NCI-H2029 (cell line): Measurements from ENCODE around the gene DNAJC12.
A peak's percentile ranks its signal among the peaks of the same experiment; 100 is the strongest.
"Not testable (repeated sequence)": the region's sequence is repeated elsewhere in the genome, so short reads cannot be mapped to it uniquely, and the experiment has no call there.

Source experiments
- DNase-seq: peaks from one replicate; lab custom pipeline; 2025; lab: John Stamatoyannopoulos, UW

DNAJC12 gene

DNA sequence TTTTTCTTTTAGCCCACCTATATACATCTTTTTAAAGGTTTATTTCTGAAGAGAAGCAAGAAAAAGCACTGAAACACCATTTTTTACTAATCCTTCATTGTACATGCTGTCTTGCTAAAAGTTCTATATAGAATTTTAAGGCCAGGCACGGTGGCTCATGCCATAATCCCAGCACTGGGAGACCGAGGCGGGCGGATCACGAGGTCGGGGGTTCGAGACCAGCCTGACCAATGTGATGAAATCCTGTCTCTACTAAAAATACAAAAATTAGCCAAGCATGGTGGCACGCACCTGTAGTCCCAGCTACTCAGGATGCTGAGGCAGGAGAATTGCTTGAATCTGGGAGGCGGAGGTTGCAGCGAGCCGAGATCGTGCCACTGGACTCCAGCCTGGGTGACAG lies 1.5 kb upstream of the DNAJC12 start:
- not testable (repeated sequence) for DNase-seq

DNA sequence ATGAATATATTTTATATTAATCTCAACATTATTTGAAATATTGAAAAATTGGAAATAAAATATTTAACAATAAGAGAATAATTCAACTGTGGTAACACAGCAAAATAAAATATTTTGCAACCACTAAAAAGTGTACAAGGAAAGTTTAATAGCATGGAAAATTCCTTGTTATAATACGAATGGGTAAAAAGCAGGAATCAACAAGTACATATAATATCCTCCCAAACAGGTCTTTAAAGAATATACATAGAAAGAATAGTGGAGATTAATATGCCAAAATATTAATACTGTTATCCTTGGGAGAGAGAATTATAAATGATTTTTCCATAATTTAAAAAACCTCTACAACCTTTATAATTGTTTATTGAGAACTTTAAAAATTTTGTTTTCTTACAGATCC lies 1.0 kb downstream of the DNAJC12 start:
- DNase-seq, result no peak

DNA sequence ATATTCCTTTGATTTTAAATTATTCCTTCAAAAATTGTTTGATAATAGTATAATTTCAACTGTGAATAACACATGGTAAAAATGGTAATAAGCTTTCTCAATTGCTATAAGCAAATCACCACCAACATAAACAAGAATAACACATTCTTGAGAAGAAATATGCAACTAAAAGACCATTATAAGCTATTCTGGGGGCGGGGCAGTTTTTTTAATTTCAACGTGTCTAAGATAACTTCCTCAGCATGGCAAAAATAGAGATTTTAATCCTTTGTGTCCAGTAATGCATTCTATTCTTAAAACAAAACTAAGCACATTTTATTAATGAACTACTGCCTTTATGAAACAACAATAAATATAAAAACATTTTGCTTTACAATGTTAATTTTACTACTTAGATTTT lies 1.5 kb downstream of the DNAJC12 start:
- no peak for DNase-seq

DNA sequence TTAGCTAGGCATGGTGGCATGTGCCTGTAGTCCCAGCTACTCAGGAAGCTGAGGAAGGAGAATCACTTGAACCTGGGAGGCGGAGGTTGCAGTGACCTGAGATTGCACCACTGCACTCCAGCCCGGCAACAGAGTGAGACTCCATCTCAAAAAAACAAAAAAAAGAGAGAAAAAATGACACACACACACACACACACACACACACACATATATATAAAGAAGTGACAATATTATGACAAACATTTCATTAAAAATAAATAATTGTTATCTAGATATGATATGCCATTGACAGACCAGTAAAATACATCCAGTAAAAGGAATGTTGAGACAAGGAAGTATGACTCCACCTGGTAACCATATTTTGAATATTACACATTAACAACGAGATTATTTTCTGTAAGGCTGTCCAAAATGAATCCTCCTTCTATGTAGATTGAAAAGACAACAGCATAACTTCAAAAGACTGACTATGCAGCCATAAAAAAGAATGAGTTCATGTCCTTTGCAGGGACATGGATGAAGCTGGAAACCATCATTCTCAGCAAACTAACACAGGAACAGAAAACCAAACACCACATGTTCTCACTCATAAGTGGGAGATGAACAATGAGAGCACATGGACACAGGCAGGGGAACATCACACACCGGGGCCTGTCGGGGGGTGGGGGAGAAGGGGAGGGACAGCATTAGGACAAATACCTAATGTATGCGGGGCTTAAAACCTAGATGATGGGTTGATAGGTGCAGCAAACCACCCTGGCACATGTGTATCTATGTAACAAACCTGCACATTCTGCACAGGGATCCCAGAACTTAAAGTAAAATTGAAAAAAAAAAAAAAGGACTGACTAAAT lies 2.2 kb downstream of the DNAJC12 start:
- DNase-seq, result not testable (repeated sequence)

DNA sequence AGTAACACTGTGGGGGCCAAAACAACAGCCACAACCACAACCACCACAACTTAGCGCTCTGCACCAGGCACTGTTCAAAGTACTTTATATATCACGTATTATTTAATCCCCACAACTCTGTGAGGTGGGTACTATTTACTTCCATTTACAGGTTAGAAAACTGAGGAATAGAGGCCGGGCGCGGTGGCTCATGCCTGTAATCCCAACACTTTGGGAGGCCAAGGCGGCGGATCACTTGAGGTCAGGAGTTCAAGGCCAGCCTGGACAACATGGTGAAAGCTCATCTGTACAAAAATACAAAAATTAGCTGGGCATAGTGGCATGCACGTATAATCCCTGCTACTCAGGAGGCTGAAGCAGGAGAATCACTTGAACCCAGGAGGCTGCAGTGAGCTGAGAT lies 3.6 kb downstream of the DNAJC12 start:
- no peak for DNase-seq

DNA sequence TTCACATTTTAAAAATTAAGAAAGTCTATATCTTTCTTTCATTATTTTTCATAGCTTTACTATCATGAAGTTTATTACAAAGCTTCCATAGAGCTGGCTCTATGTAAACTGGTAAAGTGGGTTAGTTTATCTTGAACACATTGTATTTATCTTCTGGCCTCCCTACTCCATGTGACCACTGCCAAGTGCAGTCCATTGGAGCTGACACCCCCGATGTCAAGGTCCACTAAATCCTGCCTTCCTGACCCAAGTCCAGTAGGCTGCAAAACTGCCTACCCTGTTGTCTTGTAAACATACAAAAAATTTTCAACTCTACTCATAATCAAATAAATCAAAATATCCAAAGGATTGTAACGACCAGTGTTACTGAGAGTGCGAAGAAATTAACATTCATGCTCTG lies 10.2 kb downstream of the DNAJC12 start:
- no peak for DNase-seq

DNA sequence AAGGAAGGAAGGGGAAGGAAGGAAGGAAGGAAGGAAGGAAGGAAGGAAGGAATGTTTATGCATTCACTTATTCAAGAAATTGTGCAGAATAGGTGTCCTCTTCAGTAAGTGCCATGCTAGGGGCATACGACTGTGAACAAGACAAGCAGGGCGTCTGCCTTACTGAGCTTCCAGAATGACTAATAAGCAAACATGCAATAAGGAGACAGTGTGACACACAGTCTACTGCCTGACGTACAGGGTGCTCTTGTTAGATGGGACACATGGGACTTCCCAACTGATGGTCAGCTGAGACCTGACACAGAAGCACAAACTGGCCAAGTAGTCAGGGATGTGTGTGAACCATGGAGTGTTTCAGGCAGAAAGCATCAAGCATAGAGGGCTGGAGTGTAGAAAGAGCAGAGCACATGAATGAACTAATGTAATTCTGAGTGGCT lies 18.2 kb downstream of the DNAJC12 start:
- no peak for DNase-seq

DNA sequence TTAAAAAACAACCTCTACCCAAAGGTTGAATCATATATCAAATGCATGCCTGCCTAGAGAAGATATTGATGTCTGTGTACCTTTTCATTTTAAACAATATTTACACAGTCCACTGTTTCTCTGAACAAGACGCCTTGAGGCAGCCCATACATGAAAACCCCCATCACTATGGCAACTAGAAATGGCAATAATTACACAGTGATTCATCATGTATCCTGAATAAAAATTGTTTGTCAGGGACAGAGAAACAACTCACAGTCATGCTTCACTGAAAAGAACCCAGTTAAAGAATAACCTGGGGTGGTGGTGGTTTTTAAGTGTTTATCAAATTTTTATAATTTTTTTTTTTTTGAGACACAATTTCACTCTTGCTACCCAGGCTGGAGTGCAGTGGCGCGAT lies 19.7 kb downstream of the DNAJC12 start:
- peak; percentile 76 for DNase-seq

DNA sequence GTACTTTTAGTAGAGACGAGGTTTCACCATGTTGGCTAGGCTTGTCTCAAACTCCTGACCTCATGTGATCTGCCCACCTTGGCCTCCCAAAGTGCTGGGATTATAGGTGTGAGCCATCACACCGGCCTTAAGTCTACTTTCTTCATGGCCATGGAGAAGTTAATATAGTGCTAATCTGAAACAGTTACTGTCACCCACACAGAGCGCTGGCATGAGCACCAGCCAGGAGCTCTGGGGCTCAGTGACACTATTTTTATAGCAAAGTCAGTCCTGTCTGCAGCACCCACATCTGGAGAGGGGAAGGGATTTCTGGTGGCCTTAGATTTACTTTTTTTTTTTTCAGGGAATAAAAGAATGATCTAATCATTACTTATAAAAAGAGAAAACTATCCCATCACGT lies 21.3 kb downstream of the DNAJC12 start:
- no peak for DNase-seq

DNA sequence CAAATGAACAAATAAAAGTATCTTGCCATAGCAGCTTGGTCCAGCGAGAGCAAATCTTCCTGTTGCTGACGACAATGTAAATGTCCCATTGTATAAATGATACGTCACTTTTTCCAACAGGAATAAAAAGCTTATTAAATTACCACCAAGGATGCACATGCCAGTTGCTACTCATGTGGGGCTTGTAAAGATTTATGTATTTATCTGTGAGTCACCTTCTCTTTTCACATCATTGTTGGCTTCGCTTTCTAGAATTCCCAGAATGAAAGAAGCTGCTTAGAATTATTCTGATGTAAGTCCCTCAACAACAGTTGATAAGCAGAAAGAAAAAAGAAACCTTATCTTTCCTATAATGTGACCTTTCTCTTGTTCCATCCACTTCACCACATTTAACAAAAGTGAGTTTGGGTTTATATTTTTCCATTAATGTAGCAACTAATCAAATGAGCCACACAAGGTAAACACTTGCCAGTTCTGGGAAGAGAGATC lies 22.4 kb downstream of the DNAJC12 start:
- peak; percentile 71 for DNase-seq

DNA sequence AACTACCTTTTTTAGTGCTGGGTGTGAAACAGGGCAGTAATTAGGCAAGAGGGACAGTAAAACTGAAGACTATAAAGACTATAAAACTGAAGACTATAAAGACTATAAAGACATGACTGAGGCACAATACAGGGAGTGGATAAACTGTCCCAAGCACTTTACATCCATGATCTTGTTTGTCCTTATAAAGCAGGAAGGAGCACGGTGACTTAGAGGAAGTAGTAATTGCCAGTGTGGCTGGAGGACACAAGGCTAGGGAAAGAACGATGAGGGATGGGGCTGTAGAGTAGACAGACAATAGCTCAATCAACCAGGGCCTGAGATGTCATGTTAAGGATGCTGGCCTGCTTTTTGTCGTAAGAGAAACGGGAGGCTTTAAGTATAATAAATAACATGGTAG lies 26.0 kb downstream of the DNAJC12 start:
- DNase-seq, result no peak

DNA sequence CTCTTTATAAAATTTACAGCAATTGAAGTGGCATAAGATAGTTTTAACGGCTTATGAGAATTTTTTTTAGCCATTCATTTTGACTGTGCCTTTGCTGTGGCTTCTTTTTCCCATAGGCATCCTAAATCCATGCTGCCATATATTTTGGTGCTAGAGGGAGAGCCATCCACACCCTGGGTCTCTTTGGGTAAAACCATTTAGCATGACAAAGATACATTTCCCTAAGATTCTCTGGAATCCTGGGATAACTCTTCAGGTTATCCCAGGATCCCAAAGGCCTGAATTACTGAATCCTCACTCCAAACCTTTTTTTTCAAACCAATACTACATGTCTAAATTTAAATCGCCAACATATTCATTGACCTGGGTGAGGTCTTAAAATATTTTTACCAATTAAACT lies 28.9 kb downstream of the DNAJC12 start:
- no peak for DNase-seq

DNA sequence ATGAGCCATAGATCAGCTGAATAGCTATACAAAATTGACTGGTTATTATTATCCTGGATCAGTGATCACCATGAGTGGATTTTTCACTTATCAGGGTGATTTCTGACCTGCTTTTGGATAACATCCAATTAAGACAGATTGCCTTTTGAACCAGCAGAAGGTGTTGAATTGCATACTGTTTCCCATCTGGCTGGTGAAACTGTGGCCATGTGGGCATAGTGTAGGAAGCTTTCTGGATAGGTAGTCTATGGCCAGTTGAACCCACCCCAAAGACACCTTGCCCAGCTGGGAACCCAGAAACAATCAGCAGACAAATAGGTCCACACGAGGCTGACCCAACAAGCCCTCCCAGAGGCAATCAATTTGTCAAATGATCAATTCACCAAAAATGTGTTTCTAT lies 29.3 kb downstream of the DNAJC12 start:
- DNase-seq, result no peak

DNA sequence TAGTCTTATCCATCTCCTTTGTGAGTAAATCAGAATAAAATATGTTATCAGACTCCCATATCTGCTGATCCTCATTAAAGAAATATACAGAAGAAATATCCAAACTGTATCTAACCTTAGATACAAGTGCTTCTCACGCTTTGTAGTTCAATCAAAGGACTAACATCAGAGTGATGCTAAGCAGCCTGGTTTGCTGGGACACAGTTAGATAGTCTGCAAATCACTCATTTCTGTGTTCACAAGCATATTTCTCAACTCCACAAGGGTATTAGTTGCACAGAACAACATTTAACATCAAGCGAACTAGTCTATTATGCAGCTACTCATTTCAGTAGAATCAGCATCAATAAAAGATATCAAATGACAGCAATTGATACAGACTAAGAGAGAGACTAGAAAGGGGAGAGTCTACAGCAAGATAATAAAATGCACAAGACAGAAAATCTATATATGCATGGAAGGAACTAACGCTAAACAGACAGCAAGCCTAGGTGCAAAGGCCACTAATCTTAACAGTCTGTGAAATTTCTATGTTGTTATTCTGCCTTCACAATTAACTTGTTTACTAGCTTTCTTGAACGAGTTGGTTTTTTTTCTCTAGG lies 30.0 kb downstream of the DNAJC12 start:
- DNase-seq, result no peak

DNA sequence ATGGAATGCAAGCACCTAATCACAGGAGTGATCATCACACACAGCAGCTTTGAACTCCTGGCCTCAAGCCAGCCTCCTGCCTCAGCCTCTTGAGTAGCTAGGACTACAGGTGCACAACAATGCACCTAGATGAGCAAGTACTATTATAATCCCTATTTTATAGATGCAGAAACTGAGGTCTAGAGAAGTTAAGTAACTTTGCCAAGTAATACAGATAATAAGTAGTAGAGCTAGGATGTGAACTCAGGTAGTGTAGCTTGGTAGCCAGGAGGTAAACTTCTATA lies 33.7 kb downstream of the DNAJC12 start:
- DNase-seq, result no peak

DNA sequence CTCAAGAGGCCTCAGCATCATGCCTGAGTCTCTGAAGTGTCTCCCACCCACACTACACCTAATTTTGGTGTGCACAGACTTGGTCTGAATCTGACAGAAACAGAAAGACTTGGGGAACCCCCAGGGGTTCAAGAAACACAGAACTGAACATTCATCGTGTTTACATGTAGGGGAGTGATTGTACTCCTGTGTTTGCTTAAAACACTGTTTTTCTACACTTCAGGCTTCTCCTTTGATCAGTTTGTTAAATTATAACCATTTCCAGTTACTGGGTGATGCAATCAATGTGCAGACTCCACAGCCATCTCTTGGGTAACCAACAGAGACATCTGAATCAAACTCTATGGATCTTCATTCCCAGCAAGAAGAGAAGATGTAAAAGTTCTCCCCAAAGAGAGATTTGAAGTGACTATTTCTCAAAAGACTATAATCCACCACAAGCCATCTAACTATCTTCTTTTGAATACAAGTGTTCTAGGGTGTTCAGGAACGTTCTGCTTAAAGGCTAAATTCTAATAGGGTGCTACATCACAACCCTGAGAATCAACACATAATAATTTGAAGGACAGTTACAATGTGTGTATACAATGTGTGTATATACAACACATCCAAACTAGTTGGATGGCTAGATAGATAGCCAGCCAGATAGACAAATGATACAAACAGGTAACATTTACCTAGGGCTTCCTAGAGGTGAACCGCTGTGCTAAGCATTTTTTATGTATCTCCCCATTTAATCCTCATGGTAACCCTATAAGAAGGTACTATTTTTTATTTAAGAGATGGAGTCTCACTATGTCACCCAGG lies 34.2 kb downstream of the DNAJC12 start:
- DNase-seq, result no peak

DNA sequence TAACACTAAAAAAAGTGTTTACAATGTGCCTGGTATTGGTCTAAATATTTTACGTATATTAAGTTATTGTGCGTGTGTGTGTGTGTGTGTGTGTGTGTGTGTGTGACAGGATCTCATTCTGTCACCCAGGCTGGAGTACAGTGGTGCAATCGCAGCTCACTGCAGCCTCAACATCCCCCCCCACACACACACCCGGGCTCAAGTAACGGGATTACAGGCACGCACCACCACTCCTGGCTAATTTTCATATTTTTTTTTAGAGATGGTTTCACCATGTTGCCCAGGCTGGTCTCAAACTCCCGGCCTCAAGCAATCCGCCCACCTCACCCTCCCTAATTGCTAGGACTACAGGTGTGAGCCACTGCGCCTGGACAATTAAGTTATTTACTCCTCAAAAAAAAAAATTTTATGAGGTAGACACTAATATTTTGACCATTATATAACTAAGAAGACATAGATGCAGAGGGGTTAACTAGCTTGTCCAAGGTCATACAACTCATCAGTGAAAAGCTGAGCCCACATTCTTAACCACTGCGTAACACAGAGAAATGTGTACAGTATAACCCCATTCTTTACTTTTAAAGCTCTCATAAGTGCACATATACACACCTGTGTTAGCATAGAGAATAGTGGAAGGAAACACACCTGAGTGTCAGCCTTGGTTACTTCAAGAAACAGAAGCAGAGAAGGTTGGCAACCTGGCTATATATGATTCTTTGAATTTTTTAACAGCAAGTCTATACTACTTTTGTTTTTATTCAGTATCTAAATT lies 35.0 kb downstream of the DNAJC12 start:
- DNase-seq, result no peak

DNA sequence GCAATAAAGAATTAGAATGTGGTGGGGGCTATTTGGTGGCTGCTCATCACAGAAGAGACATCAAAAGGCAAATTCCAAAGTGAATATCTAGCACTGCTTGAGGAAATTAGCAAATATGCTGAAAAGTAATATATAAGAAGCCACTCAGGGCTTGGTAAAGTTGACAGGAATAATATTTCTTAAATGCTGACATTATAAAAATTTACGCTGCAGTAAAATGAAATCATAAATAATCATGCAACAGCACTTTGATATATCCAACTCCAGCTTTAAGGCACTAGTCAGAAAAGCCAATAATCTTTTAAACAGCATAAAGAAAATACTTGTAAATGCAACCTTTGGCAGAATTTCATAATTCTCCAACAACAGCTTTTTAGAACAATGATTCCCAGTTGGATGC lies 36.9 kb downstream of the DNAJC12 start:
- no peak for DNase-seq

DNA sequence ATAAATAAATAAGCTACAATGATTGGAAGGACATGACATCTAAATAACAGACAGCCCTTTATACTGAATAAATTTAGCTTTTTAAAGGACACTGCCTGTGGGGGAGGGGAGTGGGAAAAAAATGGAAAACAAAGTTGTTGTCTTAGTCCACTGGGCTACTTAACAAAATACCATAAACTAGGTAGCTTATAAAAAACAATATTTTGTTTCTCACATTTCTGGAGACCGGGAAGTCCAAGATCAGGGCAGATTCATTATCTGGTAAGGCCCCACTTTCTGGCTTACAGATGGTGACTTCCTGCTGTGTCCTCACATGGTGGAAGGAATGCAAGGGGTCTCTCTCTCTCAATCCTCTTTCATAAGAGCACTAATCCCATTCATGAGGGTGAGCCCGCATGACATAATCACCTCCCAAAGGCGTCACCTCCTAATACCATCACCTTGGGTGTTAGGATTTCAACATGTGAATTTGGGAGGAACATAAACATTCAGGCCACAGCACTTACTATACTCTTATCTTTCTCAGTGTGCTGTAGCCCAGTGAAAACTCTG lies 43.0 kb downstream of the DNAJC12 start:
- DNase-seq, result no peak

DNA sequence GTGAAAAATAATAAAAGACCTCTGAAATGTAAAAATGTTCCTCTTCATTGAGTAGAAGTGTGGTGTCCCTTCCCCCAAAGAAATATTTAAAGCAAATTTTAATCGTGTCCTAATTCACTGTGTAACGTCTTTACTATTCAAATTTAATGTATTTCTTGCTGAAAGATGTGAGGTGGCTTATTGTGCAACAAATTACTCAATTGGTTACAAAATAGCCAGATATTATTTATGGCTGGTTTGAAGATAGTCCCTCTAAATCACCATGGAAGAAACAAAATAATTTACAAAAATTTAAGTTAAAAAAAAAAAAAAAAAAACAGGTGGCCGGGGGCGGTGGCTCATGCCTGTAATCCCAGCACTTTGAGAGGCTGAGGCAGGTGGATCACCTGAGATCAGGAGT lies 43.7 kb downstream of the DNAJC12 start:
- no peak for DNase-seq

DNA sequence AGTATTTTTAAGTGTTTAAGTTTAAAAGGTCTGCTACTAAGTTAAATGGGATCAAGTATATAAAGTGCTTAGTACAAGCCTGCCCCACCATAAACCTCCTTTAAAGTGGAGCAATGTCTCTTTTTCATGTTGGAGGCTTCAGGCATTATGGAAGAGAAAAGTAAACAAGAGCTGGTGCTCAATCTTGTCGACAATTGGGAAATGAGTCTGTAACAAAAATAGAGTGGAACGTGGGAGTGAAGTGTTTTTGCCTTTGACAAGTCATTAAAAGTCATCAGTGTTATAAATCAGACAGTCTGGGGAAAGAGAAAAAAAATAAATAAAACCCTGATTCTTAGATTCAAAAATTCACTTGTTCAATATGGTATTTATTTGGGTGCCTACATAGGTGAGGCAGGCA lies 44.7 kb downstream of the DNAJC12 start:
- DNase-seq, result no peak

DNA sequence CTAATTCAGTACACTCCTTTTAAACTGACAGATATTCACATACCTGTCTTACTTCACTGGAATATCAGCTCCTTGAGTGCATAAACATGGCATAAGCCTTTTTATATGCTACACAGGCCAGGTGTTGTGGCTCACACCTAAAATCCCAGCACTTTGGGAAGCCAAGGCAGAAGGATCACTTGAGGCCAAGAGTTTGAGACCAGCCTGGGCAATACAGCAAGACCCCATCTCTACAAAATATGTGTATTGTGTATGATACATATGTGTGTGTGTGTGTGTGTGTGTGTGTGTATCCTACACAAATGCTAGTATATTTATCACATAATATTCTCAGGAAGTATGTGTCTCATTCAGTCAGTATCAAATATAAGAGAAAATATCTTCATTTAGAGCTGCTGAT lies 45.3 kb downstream of the DNAJC12 start:
- DNase-seq, result no peak
